GM12801 (cell line): Measurements from ENCODE around the gene FBXL20.

ENCODE experiments used
- CTCF ChIP-seq: IDR thresholded peaks from one replicate; pipeline ENCODE4 v1.5.1; 2011; ENCODE audit warnings: control low read depth; ENCODE audit not compliant: insufficient read length; ENCODE audit errors: extremely low read depth

Gene FBXL20

GRCh38 chr17:39236981-39237441 is 164.4 kb downstream of the FBXL20 start:
- no peak for TF ChIP-seq CTCF

GRCh38 chr17:39236450-39236927 is 164.9 kb downstream of the FBXL20 start:
- no peak for TF ChIP-seq CTCF

- TF ChIP-seq CTCF: no peak
Observed at GRCh38 chr17:39235555-39236449, 165.6 kb downstream of the FBXL20 start.

GRCh38 chr17:39231591-39232551 is 169.6 kb downstream of the FBXL20 start:
- no peak for TF ChIP-seq CTCF

GRCh38 chr17:39231091-39231561 is 170.3 kb downstream of the FBXL20 start:
- no peak for TF ChIP-seq CTCF

GRCh38 chr17:39230361-39230760 is 171.1 kb downstream of the FBXL20 start:
- no peak for TF ChIP-seq CTCF
